ENCODE measurements around the gene TYW5. TPM values are rescaled to one million over a fixed set of nuclear protein-coding genes. Genes with fewer than 3 reads are reported as not detected.

The TYW5 gene
- total RNA-seq, 1 donor from 2014 or later, result 8.5 TPM

- H3K4me3 Mint-ChIP-seq (ENCODE audit: unreplicated experiment), result no peak overlapping the region
- no peaks in the 10 kb centered on the region for H3K27me3 Mint-ChIP-seq (ENCODE audit: unreplicated experiment)
- H3K36me3 Mint-ChIP-seq (ENCODE audit: unreplicated experiment), result no peaks in the 10 kb centered on the region
- DNase-seq, result no peak
- no peak overlapping the region for H3K27ac Mint-ChIP-seq (ENCODE audit: unreplicated experiment)
- no peaks in the 10 kb centered on the region for H3K9me3 Mint-ChIP-seq (ENCODE audit: unreplicated experiment)
- TF ChIP-seq CTCF (IDR thresholded peaks at IDR 0.05; ENCODE audit: partially characterized antibody, unreplicated experiment), result no peak
- peaks cover 1% of the 10 kb centered on the region for H3K4me1 Mint-ChIP-seq (ENCODE audit: low read depth, unreplicated experiment)
Measured at GRCh38 chr2:199882667-199883066, 72.6 kb downstream of the TYW5 start.

Other genes starting within 250 kb of the TYW5 start
- 0.74 TPM for gene FTCDNL1, start 104.3 kb downstream of the TYW5 start, total RNA-seq (ENCODE audit: unreplicated experiment)
- 27.3 TPM for gene C2orf69, start 44.2 kb downstream of the TYW5 start, total RNA-seq (ENCODE audit: unreplicated experiment)
- 18.1 TPM for gene MAIP1, start 91 bp upstream of the TYW5 start, total RNA-seq (ENCODE audit: unreplicated experiment)

Data from glutamatergic neuron (in vitro differentiated cells).